Erythroblast (primary cell): Measurements from ENCODE around the gene MTMR3.

Experiments
- GATA1 ChIP-seq: IDR thresholded peaks from 2 replicates; pipeline ENCODE4 v1.6.1; 2011; ENCODE audit warnings: low read depth, mild to moderate bottlenecking, control low read depth, low read length, moderate library complexity
- POLR2A ChIP-seq: IDR thresholded peaks from 2 replicates; pipeline ENCODE4 v1.6.1; 2011; ENCODE audit warnings: mild to moderate bottlenecking, low read length

DNA sequence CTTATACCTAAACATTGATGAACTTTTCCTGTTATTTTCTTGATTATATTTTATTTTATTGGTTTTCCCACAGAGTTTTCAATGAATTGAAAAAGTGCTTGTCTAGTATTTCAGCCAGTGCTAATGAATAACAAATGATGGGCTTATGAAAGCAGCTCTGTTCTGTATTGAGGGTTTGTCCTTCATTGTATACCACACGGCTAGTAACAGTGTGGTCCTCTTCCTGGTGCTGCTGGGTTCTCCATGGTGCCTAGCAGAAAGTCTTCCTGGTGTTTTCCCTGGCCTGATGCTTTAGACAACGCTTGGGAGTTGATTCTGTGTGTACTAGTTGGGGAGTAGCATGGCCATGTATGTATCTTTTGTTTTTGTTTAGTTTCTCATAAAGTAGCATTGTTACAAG is 89.1 kb downstream of the MTMR3 start:
- TF ChIP-seq POLR2A (no peak), GATA1 (no peak)
